ENCODE results near the gene RXRA.

RXRA gene

GRCh38 chr9:134368571-134368970 lies 42.3 kb downstream of the RXRA start:
- no peak for TF ChIP-seq EZH2 (IDR thresholded peaks at IDR 0.05; ENCODE audit: borderline replicate concordance, low read depth, low read length, severe bottlenecking)
- no peaks in the 10 kb centered on the region for H3K27me3 ChIP-seq (ENCODE audit: insufficient read depth, low read length, poor library complexity)
- H3K4me1 ChIP-seq (ENCODE audit: insufficient read depth, low read length), result no peaks in the 10 kb centered on the region
- no peak for ATAC-seq (ENCODE audit: insufficient read depth, low read depth)
- H4K20me1 ChIP-seq (ENCODE audit: insufficient read depth, low read length), result peaks cover 54% of the 10 kb centered on the region
- H3K4me2 ChIP-seq (ENCODE audit: insufficient read depth, low read length), result no peak overlapping the region
- H3K36me3 ChIP-seq (ENCODE audit: insufficient read depth, low read length), result no peaks in the 10 kb centered on the region
- H3K9ac ChIP-seq (ENCODE audit: low read depth, low read length), result no peak overlapping the region
- no peak overlapping the region for H2AFZ ChIP-seq (ENCODE audit: low read depth, low read length)
- no peaks in the 10 kb centered on the region for H3K9me3 ChIP-seq (ENCODE audit: insufficient read depth, low read length, severe bottlenecking)
- no peak overlapping the region for H3K27ac ChIP-seq (ENCODE audit: low read length)
- H3K4me3 ChIP-seq (ENCODE audit: low read depth in 1 of 2, low read length in 2 of 2), result no peak overlapping the region
- no peaks in the 10 kb centered on the region for H3K79me2 ChIP-seq (ENCODE audit: insufficient read depth, low read length)
- no peak for DNase-seq

GRCh38 chr9:134369416-134370212 lies 43.4 kb downstream of the RXRA start:
- no peaks in the 10 kb centered on the region for H3K27me3 ChIP-seq (ENCODE audit: insufficient read depth, low read length, poor library complexity)
- no peaks in the 10 kb centered on the region for H3K36me3 ChIP-seq (ENCODE audit: insufficient read depth, low read length)
- no peak overlapping the region for H3K4me2 ChIP-seq (ENCODE audit: insufficient read depth, low read length)
- no peaks in the 10 kb centered on the region for H3K4me1 ChIP-seq (ENCODE audit: insufficient read depth, low read length)
- TF ChIP-seq EZH2 (IDR thresholded peaks at IDR 0.05; ENCODE audit: borderline replicate concordance, low read depth, low read length, severe bottlenecking) (no peak), CTCF (IDR thresholded peaks at IDR 0.05; ENCODE audit: borderline replicate concordance, extremely low read depth, low read length, poor library complexity, severe bottlenecking) (no peak)
- H4K20me1 ChIP-seq (ENCODE audit: insufficient read depth, low read length), result peaks cover 51% of the 10 kb centered on the region
- H3K79me2 ChIP-seq (ENCODE audit: insufficient read depth, low read length), result no peaks in the 10 kb centered on the region
- ATAC-seq (ENCODE audit: insufficient read depth, low read depth) (no peak), DNase-seq (no peak)
- H3K4me3 ChIP-seq (ENCODE audit: low read depth in 1 of 2, low read length in 2 of 2), result no peak overlapping the region
- no peak overlapping the region for H3K27ac ChIP-seq (ENCODE audit: low read length)
- H3K9me3 ChIP-seq (ENCODE audit: insufficient read depth, low read length, severe bottlenecking), result no peaks in the 10 kb centered on the region
- no peak overlapping the region for H3K9ac ChIP-seq (ENCODE audit: low read depth, low read length)
- no peak overlapping the region for H2AFZ ChIP-seq (ENCODE audit: low read depth, low read length)

- H3K4me1 ChIP-seq (ENCODE audit: insufficient read depth, low read length), result no peaks in the 10 kb centered on the region
Observed at GRCh38 chr9:134370213-134370492, 43.9 kb downstream of the RXRA start.

GRCh38 chr9:134370638-134371037 lies 44.4 kb downstream of the RXRA start:
- Histone ChIP-seq H4K20me1 (ENCODE audit: insufficient read depth, low read length) (peaks cover 49% of the 10 kb centered on the region), H3K4me1 (ENCODE audit: insufficient read depth, low read length) (no peaks in the 10 kb centered on the region), H3K4me2 (ENCODE audit: insufficient read depth, low read length) (no peak overlapping the region), H3K9ac (ENCODE audit: low read depth, low read length) (no peak overlapping the region), H3K9me3 (ENCODE audit: insufficient read depth, low read length, severe bottlenecking) (no peaks in the 10 kb centered on the region), H3K27ac (ENCODE audit: low read length) (no peak overlapping the region), H3K27me3 (ENCODE audit: insufficient read depth, low read length, poor library complexity) (no peaks in the 10 kb centered on the region), H3K36me3 (ENCODE audit: insufficient read depth, low read length) (no peaks in the 10 kb centered on the region), H2AFZ (ENCODE audit: low read depth, low read length) (no peak overlapping the region), H3K79me2 (ENCODE audit: insufficient read depth, low read length) (no peaks in the 10 kb centered on the region), H3K4me3 (ENCODE audit: low read depth in 1 of 2, low read length in 2 of 2) (no peak overlapping the region)
- no peak for DNase-seq
- TF ChIP-seq CTCF (IDR thresholded peaks at IDR 0.05; ENCODE audit: borderline replicate concordance, extremely low read depth, low read length, poor library complexity, severe bottlenecking), result no peak
- TF ChIP-seq EZH2 (IDR thresholded peaks at IDR 0.05; ENCODE audit: borderline replicate concordance, low read depth, low read length, severe bottlenecking), result no peak
- no peak for ATAC-seq (ENCODE audit: insufficient read depth, low read depth)

More at GRCh38 chr9:134370213-134370492, 43.9 kb downstream of the RXRA start:
- no peak overlapping the region for H3K27ac ChIP-seq (ENCODE audit: low read length)
- no peaks in the 10 kb centered on the region for H3K27me3 ChIP-seq (ENCODE audit: insufficient read depth, low read length, poor library complexity)
- ATAC-seq (ENCODE audit: insufficient read depth, low read depth) (no peak), DNase-seq (no peak)
- H3K79me2 ChIP-seq (ENCODE audit: insufficient read depth, low read length), result no peaks in the 10 kb centered on the region
- no peak overlapping the region for H3K4me2 ChIP-seq (ENCODE audit: insufficient read depth, low read length)
- H3K4me3 ChIP-seq (ENCODE audit: low read depth in 1 of 2, low read length in 2 of 2), result no peak overlapping the region
- no peak overlapping the region for H2AFZ ChIP-seq (ENCODE audit: low read depth, low read length)
- no peak for TF ChIP-seq CTCF (IDR thresholded peaks at IDR 0.05; ENCODE audit: borderline replicate concordance, extremely low read depth, low read length, poor library complexity, severe bottlenecking)
- no peak overlapping the region for H3K9ac ChIP-seq (ENCODE audit: low read depth, low read length)
- no peaks in the 10 kb centered on the region for H3K9me3 ChIP-seq (ENCODE audit: insufficient read depth, low read length, severe bottlenecking)
- peaks cover 51% of the 10 kb centered on the region for H4K20me1 ChIP-seq (ENCODE audit: insufficient read depth, low read length)
- no peaks in the 10 kb centered on the region for H3K36me3 ChIP-seq (ENCODE audit: insufficient read depth, low read length)
